Mesenchymal stem cell (in vitro differentiated cells and primary cell): ENCODE results near the gene RAB29.

Experiments used
- DNase-seq: peaks from one replicate; pipeline ENCODE4 v3.0.0-alpha.2; 2013
- H2AFZ ChIP-seq: one replicate; pipeline ENCODE4 v1.6.1; 2013; ENCODE audit warnings: low read depth, mild to moderate bottlenecking, control low read depth, inconsistent platforms, low read length, moderate library complexity
- H2AK5ac ChIP-seq: 2 replicates; pipeline ENCODE4 v1.6.1; 2013; ENCODE audit warnings: low read length, moderate library complexity, mild to moderate bottlenecking, inconsistent platforms; ENCODE audit not compliant: severe bottlenecking
- H2BK120ac ChIP-seq: one replicate; pipeline ENCODE4 v1.6.1; 2013; ENCODE audit warnings: low read depth, mild to moderate bottlenecking, inconsistent platforms, low read length, moderate library complexity
- H2BK12ac ChIP-seq, 2 experiments: one replicate each; pipeline ENCODE4 v1.6.1; 2013; ENCODE audit warnings: inconsistent platforms in 2 of 2, low read length in 2 of 2, mild to moderate bottlenecking in 2 of 2, moderate library complexity in 2 of 2, control low read depth in 1 of 2
- H2BK15ac ChIP-seq: one replicate; pipeline ENCODE4 v1.6.1; 2013; ENCODE audit warnings: mild to moderate bottlenecking, low read depth, inconsistent platforms; ENCODE audit not compliant: poor library complexity, severe bottlenecking
- H2BK5ac ChIP-seq: 2 replicates; pipeline ENCODE4 v1.6.1; 2013; ENCODE audit warnings: low read depth, mild to moderate bottlenecking, low read length, control low read depth, inconsistent platforms; ENCODE audit not compliant: poor library complexity, severe bottlenecking
- H3K14ac ChIP-seq, 2 experiments: one replicate each; pipeline ENCODE4 v1.6.1; 2013; ENCODE audit warnings: inconsistent platforms in 2 of 2, low read length in 2 of 2, control low read depth in 1 of 2, mild to moderate bottlenecking in 1 of 2, moderate library complexity in 1 of 2
- H3K18ac ChIP-seq, 2 experiments: one replicate each; pipeline ENCODE4 v1.6.1; 2013; ENCODE audit warnings: inconsistent platforms in 2 of 2, low read length in 2 of 2, control low read depth in 1 of 2, low read depth in 1 of 2, mild to moderate bottlenecking in 1 of 2
- H3K23ac ChIP-seq, 2 experiments: one replicate each; pipeline ENCODE4 v1.6.1; 2013; ENCODE audit warnings: inconsistent platforms in 2 of 2, low read length in 2 of 2, mild to moderate bottlenecking in 2 of 2, moderate library complexity in 2 of 2, control low read depth in 1 of 2
- H3K27ac ChIP-seq: 2 replicates; pipeline ENCODE4 v1.5.1; 2013; ENCODE audit warnings: mild to moderate bottlenecking, moderate library complexity, low read length, control low read depth, inconsistent platforms; ENCODE audit not compliant: poor library complexity, severe bottlenecking
- H3K27me3 ChIP-seq, 2 experiments: 2 replicates each; pipeline versions ENCODE4 v1.6.1 to v1.7.0; 2013; ENCODE audit warnings: low read length in 2 of 2, mild to moderate bottlenecking in 2 of 2, moderate library complexity in 2 of 2, control low read depth in 1 of 2, inconsistent platforms in 1 of 2; ENCODE audit not compliant: control insufficient read depth in 1 of 2, insufficient read depth in 1 of 2
- H3K36me3 ChIP-seq, 2 experiments: 2 replicates each; pipeline versions ENCODE4 v1.6.1 to v1.7.0; 2013; ENCODE audit warnings: low read length in 2 of 2, control low read depth in 1 of 2, inconsistent platforms in 1 of 2, low read depth in 1 of 2, mild to moderate bottlenecking in 1 of 2; ENCODE audit not compliant: insufficient read depth in 2 of 2, control insufficient read depth in 1 of 2
- H3K4ac ChIP-seq, 2 experiments: one replicate each; pipeline ENCODE4 v1.6.1; 2013; ENCODE audit warnings: inconsistent platforms in 2 of 2, low read length in 2 of 2, mild to moderate bottlenecking in 2 of 2, moderate library complexity in 2 of 2, control low read depth in 1 of 2, low read depth in 1 of 2
- H3K4me1 ChIP-seq: 2 replicates; pipeline ENCODE4 v1.6.1; 2013; ENCODE audit warnings: low read depth, low read length, control low read depth; ENCODE audit not compliant: control insufficient read depth, insufficient read depth
- H3K4me2 ChIP-seq: 2 replicates; pipeline ENCODE4 v1.6.1; 2013; ENCODE audit warnings: low read length, mild to moderate bottlenecking, inconsistent platforms; ENCODE audit not compliant: poor library complexity, severe bottlenecking
- H3K4me3 ChIP-seq, 2 experiments: 2 replicates each; pipeline versions ENCODE4 v1.5.1 to v1.7.0; 2013; ENCODE audit warnings: low read length in 2 of 2, mild to moderate bottlenecking in 2 of 2, control low read depth in 1 of 2, low read depth in 1 of 2; ENCODE audit not compliant: insufficient read depth in 1 of 2
- H3K79me1 ChIP-seq: replicated peaks from 2 replicates; pipeline ENCODE4 v1.6.1; 2013; ENCODE audit warnings: mild to moderate bottlenecking, control low read depth, low read length, inconsistent platforms; ENCODE audit not compliant: poor library complexity, severe bottlenecking
- H3K9ac ChIP-seq: 2 replicates; pipeline ENCODE4 v1.7.0; 2013; ENCODE audit warnings: mild to moderate bottlenecking, low read length, moderate library complexity
- H3K9me3 ChIP-seq: 2 replicates; pipeline ENCODE4 v1.7.0; 2013; ENCODE audit warnings: mild to moderate bottlenecking, low read length; ENCODE audit not compliant: control insufficient read depth
- H4K8ac ChIP-seq: one replicate; pipeline ENCODE4 v1.6.1; 2013; ENCODE audit warnings: inconsistent platforms, mild to moderate bottlenecking, low read length, moderate library complexity
- H4K91ac ChIP-seq: one replicate; pipeline ENCODE4 v1.6.1; 2013; ENCODE audit warnings: mild to moderate bottlenecking, low read length, inconsistent platforms
- WGBS: methylation state at CpG from one replicate; pipeline ENCODE4 v1.1.7; 2013; ENCODE audit warnings: mixed read lengths; 5-methylcytosine and 5-hydroxymethylcytosine counted together

Gene RAB29

GRCh38 chr1:205756552-205756951, 18.7 kb downstream of the RAB29 start:
- Histone ChIP-seq H3K79me1 (no peaks in the 10 kb centered on the region), H3K4me3 (no peak overlapping the region), H3K9me3 (no peaks in the 10 kb centered on the region), H3K18ac (no peak overlapping the region), H3K23ac (no peak overlapping the region), H4K91ac (no peak overlapping the region), H3K27ac (no peak overlapping the region), H2AK5ac (no peak overlapping the region), H3K27me3 (peaks cover 0 to 6% of the 10 kb centered on the region in 2 experiments), H3K9ac (no peak overlapping the region), H2BK5ac (no peak overlapping the region), H2BK120ac (no peak overlapping the region), H3K36me3 (no peaks in the 10 kb centered on the region), H3K4ac (no peak overlapping the region), H3K4me1 (peaks cover 3% of the 10 kb centered on the region), H4K8ac (no peak overlapping the region), H2BK15ac (no peak overlapping the region), H2BK12ac (no peak overlapping the region), H2AFZ (no peak overlapping the region), H3K4me2 (no peak overlapping the region), H3K14ac (no peak overlapping the region)
- 100% methylated on average over 1 of the region's 3 CpGs for WGBS
- DNase-seq = no peak

GRCh38 chr1:205754857-205755256, 20.4 kb downstream of the RAB29 start:
- WGBS = 91% methylated on average over 4 of the region's 5 CpGs

GRCh38 chr1:205751036-205751651, 24.1 kb downstream of the RAB29 start:
- H2BK120ac ChIP-seq = no peak overlapping the region
- no peak overlapping the region for H4K8ac ChIP-seq
- peaks cover 0 to 6% of the 10 kb centered on the region in 2 experiments for H3K27me3 ChIP-seq
- DNase-seq = peak; percentile 35
- H3K9me3 ChIP-seq = no peaks in the 10 kb centered on the region
- no peak overlapping the region for H2BK12ac ChIP-seq
- no peak overlapping the region for H3K14ac ChIP-seq
- no peaks in the 10 kb centered on the region for H3K79me1 ChIP-seq
- peak overlapping the region; percentile 96 for H3K9ac ChIP-seq
- peak overlapping the region; percentile 26 for H2AK5ac ChIP-seq
- H3K18ac ChIP-seq = no peak overlapping the region
- H3K23ac ChIP-seq = no peak overlapping the region
- H2BK15ac ChIP-seq = no peak overlapping the region
- WGBS = 91% methylated on average over 13 of the region's 13 CpGs
- H3K27ac ChIP-seq = no peak overlapping the region
- H3K4me1 ChIP-seq = peaks cover 2% of the 10 kb centered on the region
- no peaks in the 10 kb centered on the region for H3K36me3 ChIP-seq
- no peak overlapping the region for H3K4ac ChIP-seq
- no peak overlapping the region for H2AFZ ChIP-seq
- no peak overlapping the region for H4K91ac ChIP-seq
- H3K4me2 ChIP-seq = no peak overlapping the region
- no peak overlapping the region for H2BK5ac ChIP-seq
- peak overlapping the region in 1 of 2 experiments; percentile 89 for H3K4me3 ChIP-seq

More at GRCh38 chr1:205754857-205755256, 20.4 kb downstream of the RAB29 start:
- Histone ChIP-seq H3K18ac (no peak overlapping the region), H2BK15ac (no peak overlapping the region), H2BK12ac (no peak overlapping the region), H3K79me1 (no peaks in the 10 kb centered on the region), H3K4me3 (no peak overlapping the region), H3K27me3 (peaks cover 0 to 6% of the 10 kb centered on the region in 2 experiments), H3K4ac (no peak overlapping the region), H3K14ac (no peak overlapping the region), H2AK5ac (no peak overlapping the region), H2BK5ac (no peak overlapping the region), H2BK120ac (no peak overlapping the region), H3K4me2 (no peak overlapping the region), H3K9ac (no peak overlapping the region), H2AFZ (no peak overlapping the region), H3K36me3 (no peaks in the 10 kb centered on the region), H4K8ac (no peak overlapping the region), H3K9me3 (no peaks in the 10 kb centered on the region), H3K23ac (no peak overlapping the region), H3K4me1 (no peaks in the 10 kb centered on the region), H3K27ac (no peak overlapping the region), H4K91ac (no peak overlapping the region)
- DNase-seq = no peak

GRCh38 chr1:205750138-205751035, 24.9 kb downstream of the RAB29 start, which contains the start of gene NUCKS1:
TSS of gene NUCKS1 (minus strand) at chr1:205750182. CDS start at chr1:205749973, 209 bp downstream.
- Histone ChIP-seq H3K9ac (peak within 1 kb of the TSS; percentile 96), H4K8ac (peak within 1 kb of the TSS; percentile 66), H3K14ac (peak within 1 kb of the TSS in 1 of 2 experiments; percentile 75), H4K91ac (peak within 1 kb of the TSS; percentile 23), H3K18ac (peak within 1 kb of the TSS; percentile 88 to 96), H2AK5ac (peak within 1 kb of the TSS; percentile 47), H2BK120ac (peak within 1 kb of the TSS; percentile 94), H2AFZ (no peak within 1 kb of the TSS), H3K79me1 (no peaks in the 10 kb centered on the region), H3K27me3 (peaks cover 0 to 3% of the 10 kb centered on the region in 2 experiments), H3K23ac (peak within 1 kb of the TSS in 1 of 2 experiments; percentile 84), H3K36me3 (peaks cover 0 to 3% of the 10 kb centered on the region in 2 experiments), H3K9me3 (no peaks in the 10 kb centered on the region), H3K4me2 (peak within 1 kb of the TSS; percentile 75), H3K27ac (peak within 1 kb of the TSS; percentile 98), H3K4ac (peak within 1 kb of the TSS; percentile 46 to 92), H2BK12ac (no peak within 1 kb of the TSS), H2BK15ac (peak within 1 kb of the TSS; percentile 55), H2BK5ac (peak within 1 kb of the TSS; percentile 75), H3K4me3 (peak within 1 kb of the TSS; percentile 72 to 89), H3K4me1 (peaks cover 2% of the 10 kb centered on the region)
- DNase-seq = peak; percentile 100
- WGBS = 1% methylated on average over 26 of the region's 27 CpGs
